Brain pericyte (primary cell): Measurements from ENCODE around the gene RTP3.
"Not testable (repeated sequence)": the region's sequence is repeated elsewhere in the genome, so short reads cannot be mapped to it uniquely, and the experiment has no call there.

ENCODE experiments used
- DNase-seq: peaks from one replicate; pipeline ENCODE4 v3.0.0-alpha.2; 2012; ENCODE audit warnings: low read depth, low spot score

The RTP3 gene

GRCh38 chr3:46519952-46520351 lies 22.2 kb downstream of the RTP3 start:
- DNase-seq: no peak

- no peak for DNase-seq
Measured at GRCh38 chr3:46520531-46520930, 22.8 kb downstream of the RTP3 start.

GRCh38 chr3:46521096-46521495 lies 23.3 kb downstream of the RTP3 start:
- DNase-seq: no peak

- DNase-seq: not testable (repeated sequence)
Measured at GRCh38 chr3:46522201-46522600, 24.4 kb downstream of the RTP3 start.

GRCh38 chr3:46523556-46523955 lies 25.8 kb downstream of the RTP3 start:
- DNase-seq: no peak

GRCh38 chr3:46524008-46524407 lies 26.2 kb downstream of the RTP3 start:
- no peak for DNase-seq

- no peak for DNase-seq
Measured at GRCh38 chr3:46524832-46525231, 27.1 kb downstream of the RTP3 start.

- no peak for DNase-seq
Measured at GRCh38 chr3:46527239-46527638, 29.5 kb downstream of the RTP3 start.

- no peak for DNase-seq
Measured at GRCh38 chr3:46533091-46533490, 35.3 kb downstream of the RTP3 start.

GRCh38 chr3:46535746-46536145 lies 38.0 kb downstream of the RTP3 start:
- DNase-seq: no peak

- no peak for DNase-seq
Measured at GRCh38 chr3:46536758-46537157, 39.0 kb downstream of the RTP3 start.

GRCh38 chr3:46537316-46537715 lies 39.5 kb downstream of the RTP3 start:
- DNase-seq: no peak

GRCh38 chr3:46537779-46538178 lies 40.0 kb downstream of the RTP3 start:
- no peak for DNase-seq

GRCh38 chr3:46538425-46538802 lies 40.6 kb downstream of the RTP3 start:
- DNase-seq: not testable (repeated sequence)

- DNase-seq: no peak
Measured at GRCh38 chr3:46538803-46539442, 41.1 kb downstream of the RTP3 start.

GRCh38 chr3:46539443-46540005 lies 41.7 kb downstream of the RTP3 start:
- no peak for DNase-seq

- DNase-seq: no peak
Measured at GRCh38 chr3:46540550-46540949, 42.8 kb downstream of the RTP3 start.

GRCh38 chr3:46541835-46542234 lies 44.1 kb downstream of the RTP3 start:
- no peak for DNase-seq

GRCh38 chr3:46542344-46542743 lies 44.6 kb downstream of the RTP3 start:
- no peak for DNase-seq

GRCh38 chr3:46542801-46543201 lies 45.0 kb downstream of the RTP3 start:
- no peak for DNase-seq

GRCh38 chr3:46544771-46545503 lies 47.2 kb downstream of the RTP3 start:
- DNase-seq: no peak

GRCh38 chr3:46545818-46546630 lies 48.2 kb downstream of the RTP3 start:
- DNase-seq: no peak
